HG03439 (cell line): Measurements from ENCODE around the gene CNGB1.
"Not testable (repeated sequence)": the region's sequence is repeated elsewhere in the genome, so short reads cannot be mapped to it uniquely, and the experiment has no call there.

ENCODE experiments used
- ATAC-seq: cut with Tn5 transposase; IDR thresholded peaks from one replicate; pipeline ENCODE4 v1.9.1; 2021; ENCODE audit warnings: mild to moderate bottlenecking, moderate library complexity; ENCODE audit not compliant: unreplicated experiment

The CNGB1 gene

GRCh38 chr16:57970970-57971369 lies at the start of gene CNGB1:
Gene CNGB1, minus strand, starts transcription at chr16:57971128. Its CDS starts 3,842 bp downstream, at chr16:57967286.
- no peak for ATAC-seq

- no peak for ATAC-seq
Observed at GRCh38 chr16:58019866-58020538, 49.1 kb upstream of the CNGB1 start.

GRCh38 chr16:58018803-58019202 lies 47.9 kb upstream of the CNGB1 start:
- ATAC-seq, result no peak

- no peak for ATAC-seq
Observed at GRCh38 chr16:58016840-58017446, 46.0 kb upstream of the CNGB1 start.

- ATAC-seq, result no peak
Observed at GRCh38 chr16:58013201-58013956, 42.5 kb upstream of the CNGB1 start.

- ATAC-seq, result no peak
Observed at GRCh38 chr16:58012481-58012880, 41.6 kb upstream of the CNGB1 start.

- ATAC-seq, result no peak
Observed at GRCh38 chr16:58011652-58012051, 40.7 kb upstream of the CNGB1 start.

- ATAC-seq, result no peak
Observed at GRCh38 chr16:58010886-58011285, 40.0 kb upstream of the CNGB1 start.

- no peak for ATAC-seq
Observed at GRCh38 chr16:58009856-58010416, 39.0 kb upstream of the CNGB1 start.

GRCh38 chr16:58004736-58005135 lies 33.8 kb upstream of the CNGB1 start:
- not testable (repeated sequence) for ATAC-seq

- no peak for ATAC-seq
Observed at GRCh38 chr16:58002936-58003335, 32.0 kb upstream of the CNGB1 start.

GRCh38 chr16:58002416-58002800 lies 31.5 kb upstream of the CNGB1 start:
- no peak for ATAC-seq

- no peak for ATAC-seq
Observed at GRCh38 chr16:58001781-58002415, 31.0 kb upstream of the CNGB1 start.

GRCh38 chr16:58000706-58001676 lies 30.1 kb upstream of the CNGB1 start, which contains the start of gene USB1:
Gene USB1, plus strand, starts transcription at chr16:58001407. Its CDS starts 77 bp downstream, at chr16:58001484.
- peak; percentile 73 for ATAC-seq

GRCh38 chr16:57999971-58000705 lies 29.2 kb upstream of the CNGB1 start, which contains the start of gene ZNF319:
Gene ZNF319, minus strand, starts transcription at chr16:58000672. Its CDS starts 2,407 bp downstream, at chr16:57998265.
- peak; percentile 22 for ATAC-seq

- ATAC-seq, result no peak
Observed at GRCh38 chr16:57999366-57999970, 28.5 kb upstream of the CNGB1 start.

- no peak for ATAC-seq
Observed at GRCh38 chr16:57998992-57999365, 28.1 kb upstream of the CNGB1 start.

GRCh38 chr16:57998486-57998885 lies 27.6 kb upstream of the CNGB1 start:
- no peak for ATAC-seq
